ENCODE data around the gene FHAD1.

GRCh38 chr1:15206418-15207030, 40.5 kb upstream of the FHAD1 start:
- no peak for TF ChIP-seq KAT8 (IDR thresholded peaks at IDR 0.05; ENCODE audit: low read depth)
- TF ChIP-seq EP300 (IDR thresholded peaks at IDR 0.05; ENCODE audit: low read length): no peak
- TF ChIP-seq POLR2AphosphoS5 (IDR thresholded peaks at IDR 0.05; ENCODE audit: control insufficient read depth, insufficient read depth, low read depth, low read length): no peak
- TF ChIP-seq, protein P1, sequence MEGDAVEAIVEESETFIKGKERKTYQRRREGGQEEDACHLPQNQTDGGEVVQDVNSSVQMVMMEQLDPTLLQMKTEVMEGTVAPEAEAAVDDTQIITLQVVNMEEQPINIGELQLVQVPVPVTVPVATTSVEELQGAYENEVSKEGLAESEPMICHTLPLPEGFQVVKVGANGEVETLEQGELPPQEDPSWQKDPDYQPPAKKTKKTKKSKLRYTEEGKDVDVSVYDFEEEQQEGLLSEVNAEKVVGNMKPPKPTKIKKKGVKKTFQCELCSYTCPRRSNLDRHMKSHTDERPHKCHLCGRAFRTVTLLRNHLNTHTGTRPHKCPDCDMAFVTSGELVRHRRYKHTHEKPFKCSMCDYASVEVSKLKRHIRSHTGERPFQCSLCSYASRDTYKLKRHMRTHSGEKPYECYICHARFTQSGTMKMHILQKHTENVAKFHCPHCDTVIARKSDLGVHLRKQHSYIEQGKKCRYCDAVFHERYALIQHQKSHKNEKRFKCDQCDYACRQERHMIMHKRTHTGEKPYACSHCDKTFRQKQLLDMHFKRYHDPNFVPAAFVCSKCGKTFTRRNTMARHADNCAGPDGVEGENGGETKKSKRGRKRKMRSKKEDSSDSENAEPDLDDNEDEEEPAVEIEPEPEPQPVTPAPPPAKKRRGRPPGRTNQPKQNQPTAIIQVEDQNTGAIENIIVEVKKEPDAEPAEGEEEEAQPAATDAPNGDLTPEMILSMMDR (IDR thresholded peaks at IDR 0.05 in 2 of 3, conservative IDR thresholded peaks at IDR 0.05 in 1 of 3; ENCODE audit: insufficient read depth in 2 of 3, low read depth in 1 of 3, low read length in 3 of 3): no peak
- no peak for TF ChIP-seq ZBTB17 (CRISPR knock-in tag; IDR thresholded peaks at IDR 0.05)
- no peak for TF ChIP-seq GABPA (tag; conservative IDR thresholded peaks at IDR 0.05; ENCODE audit: low read depth)
- TF ChIP-seq RAD21 (CRISPR knock-in tag; conservative IDR thresholded peaks at IDR 0.05 in 1 of 2, IDR thresholded peaks at IDR 0.05 in 1 of 2): no peak

Data from K562 (cell line).